Kidney capillary endothelial cell (primary cell): ENCODE data around the gene NBEA.
A peak's percentile ranks its signal among the peaks of the same experiment; 100 is the strongest.

ENCODE experiments used
- DNase-seq: peaks from one replicate; pipeline ENCODE4 v3.0.0-alpha.2; 2018; ENCODE audit warnings: low spot score

Gene NBEA

DNA sequence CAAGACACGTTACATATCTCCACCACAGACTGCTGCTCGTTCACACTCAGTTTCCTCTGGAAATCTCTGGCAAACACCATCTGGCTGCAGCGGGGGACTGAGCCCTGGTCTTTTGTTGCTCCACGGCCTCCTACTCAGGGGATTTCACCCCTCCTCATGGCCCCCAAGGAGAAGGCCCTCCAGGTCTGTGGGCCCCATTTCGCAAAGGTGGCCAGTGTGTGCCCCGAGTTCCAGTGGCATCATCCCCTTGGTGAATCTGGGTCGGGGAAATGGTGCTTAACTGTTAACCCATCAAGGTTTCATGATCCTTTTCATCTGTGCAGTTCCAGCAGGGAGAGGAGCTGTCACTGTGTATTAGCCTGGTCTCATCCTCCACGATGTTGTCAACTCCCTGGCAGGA lies 769.8 kb downstream of the NBEA start:
- DNase-seq: no peak

DNA sequence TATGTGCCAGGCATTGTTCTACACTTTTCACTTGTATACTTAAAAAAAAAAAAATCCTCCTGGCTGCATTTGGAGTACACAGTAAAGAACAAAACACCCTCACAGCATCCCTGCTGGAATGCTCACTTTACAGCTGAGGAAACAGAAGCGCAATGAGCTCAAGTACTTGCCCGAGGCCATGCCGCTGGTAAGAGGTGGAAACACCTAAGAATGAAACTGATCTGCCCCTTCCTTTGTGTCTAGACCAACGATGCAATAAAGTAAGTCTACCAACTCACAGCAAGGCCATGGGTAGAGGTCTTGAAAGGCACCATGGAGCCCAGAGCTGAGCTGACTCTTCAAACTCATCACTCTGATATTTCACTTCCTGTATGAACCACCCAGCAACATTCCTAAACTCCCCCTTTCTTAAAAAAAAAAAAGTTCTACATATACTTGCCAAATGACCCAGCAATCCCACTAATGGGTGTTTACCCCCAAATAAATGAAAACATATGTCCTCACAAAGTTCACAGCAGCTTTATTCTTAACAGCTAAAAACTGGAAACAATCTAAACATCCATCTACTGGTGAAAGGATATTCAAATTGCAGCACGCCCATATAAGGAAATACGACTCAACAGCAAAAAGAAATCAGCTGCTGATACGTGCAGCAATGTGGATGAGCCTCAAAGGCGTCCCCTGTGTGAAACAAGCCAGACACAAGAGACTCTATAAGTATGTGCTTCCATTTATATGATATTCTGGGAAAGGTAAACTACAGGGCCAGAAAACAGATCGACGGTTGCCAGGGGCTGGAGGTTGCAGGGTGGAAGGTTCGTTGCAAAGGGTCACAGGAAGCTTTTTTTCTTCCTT lies 771.1 kb downstream of the NBEA start:
- no peak for DNase-seq

DNA sequence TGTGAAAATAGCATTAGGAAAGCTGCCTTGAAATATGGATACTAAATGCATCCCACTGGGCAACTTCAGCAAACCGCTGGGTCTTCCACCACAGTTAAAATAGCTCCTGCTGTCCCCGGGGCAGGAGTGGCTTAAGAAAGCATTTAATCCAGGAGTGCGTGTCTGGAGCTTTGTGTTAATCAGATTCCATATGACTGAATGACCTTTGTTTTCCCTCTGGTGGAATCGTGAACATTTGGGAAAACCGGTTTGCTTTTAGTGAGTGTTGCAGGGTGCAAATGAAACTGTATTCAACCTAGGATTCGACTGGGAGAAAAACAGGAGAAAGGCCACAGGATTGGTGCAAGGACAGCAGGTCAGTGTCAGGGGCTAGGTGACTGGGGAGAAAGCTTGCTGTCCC lies 772.1 kb downstream of the NBEA start:
- no peak for DNase-seq

DNA sequence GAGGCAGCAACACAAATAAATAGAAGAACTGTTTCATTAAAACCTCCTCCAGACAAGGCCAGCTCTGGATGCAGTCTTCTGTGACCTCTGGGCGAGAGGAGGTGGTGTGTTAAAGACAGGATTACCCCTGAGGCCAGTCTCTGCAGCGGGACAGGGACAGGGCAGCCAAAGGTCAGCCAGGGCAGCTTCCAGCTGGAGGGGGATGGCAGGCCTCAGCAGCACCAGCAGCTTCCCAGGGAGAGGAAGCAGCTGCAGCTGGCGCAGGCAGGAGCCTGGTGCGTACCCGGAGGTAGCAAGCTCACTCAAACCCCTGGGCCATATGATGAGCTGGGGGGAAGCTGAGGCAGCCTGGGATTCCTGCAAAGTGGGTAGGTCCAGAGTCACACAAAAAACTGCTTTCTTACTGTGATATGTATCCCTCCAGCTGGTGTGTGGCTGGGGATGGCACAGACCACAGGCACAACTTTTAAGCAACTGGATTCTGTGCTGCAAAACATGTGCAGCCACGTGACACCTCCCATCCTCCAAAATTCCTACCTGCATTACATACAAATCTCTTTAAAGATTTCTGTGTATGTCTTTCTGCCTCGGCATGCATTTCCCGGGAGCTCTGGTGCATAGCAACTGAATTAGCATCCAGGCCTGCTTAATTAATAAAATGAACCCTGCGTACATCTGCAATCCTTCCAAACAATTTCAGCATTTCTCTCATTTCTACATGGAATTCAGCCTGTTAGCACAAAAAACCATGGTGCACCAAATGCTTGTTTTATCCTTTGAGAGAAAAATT lies 772.7 kb downstream of the NBEA start:
- no peak for DNase-seq

DNA sequence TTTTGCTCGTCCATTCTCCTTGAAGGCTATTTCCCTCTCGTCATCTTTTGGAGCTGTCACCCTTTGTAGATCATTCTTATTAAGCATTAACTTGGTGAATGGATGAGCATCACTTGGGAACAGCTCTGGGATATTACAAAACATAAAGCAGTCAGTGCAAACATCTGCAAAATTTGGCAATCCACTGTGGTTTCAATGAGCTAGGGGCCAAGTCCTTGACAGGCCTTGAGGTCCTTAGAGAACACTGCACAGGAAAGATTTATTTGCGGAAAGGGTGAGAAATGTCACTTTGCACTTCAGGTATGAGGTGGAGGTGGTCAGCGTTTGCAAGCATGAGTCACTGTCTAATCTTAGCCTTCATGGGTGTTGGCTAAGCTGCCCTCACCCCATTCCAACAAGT lies 774.1 kb downstream of the NBEA start:
- DNase-seq: no peak

DNA sequence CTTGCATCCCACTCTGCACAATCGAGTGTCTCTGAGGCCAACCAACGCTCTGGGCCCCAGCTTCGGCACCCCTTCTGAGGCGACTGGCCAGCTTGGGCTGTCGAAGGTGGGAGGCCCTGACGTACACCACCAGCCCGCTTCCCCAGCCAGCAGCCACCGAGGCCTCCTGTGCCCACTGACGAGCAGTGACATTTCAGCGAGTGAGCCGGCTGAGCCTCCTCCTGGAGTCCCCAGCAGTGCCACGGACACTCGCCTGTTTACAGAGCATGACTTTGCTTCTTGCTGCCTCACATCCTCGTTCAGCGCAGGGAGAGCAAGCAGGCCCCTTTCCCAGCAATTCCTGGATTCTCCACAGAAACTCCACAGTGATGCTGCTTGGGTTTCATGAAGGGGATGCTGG lies 774.7 kb downstream of the NBEA start:
- no peak for DNase-seq

DNA sequence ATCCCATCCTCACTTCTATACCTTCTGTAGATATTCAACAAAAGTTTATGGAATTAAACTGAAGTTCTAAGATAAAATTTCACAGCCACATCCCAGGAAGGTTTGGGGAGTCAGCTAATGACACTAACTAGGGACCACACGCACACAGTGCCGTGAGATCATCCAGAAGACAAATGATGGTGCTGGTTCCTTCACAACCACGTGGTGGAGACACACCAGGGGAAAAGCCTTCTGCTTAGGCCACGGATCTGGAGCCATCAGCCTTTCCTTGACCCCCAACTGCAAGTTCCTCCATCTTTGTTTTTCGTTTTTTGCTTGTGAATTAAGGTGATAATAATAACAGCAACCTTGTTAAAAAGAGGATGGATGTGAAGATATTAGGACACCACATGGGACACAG lies 776.0 kb downstream of the NBEA start:
- DNase-seq: no peak

DNA sequence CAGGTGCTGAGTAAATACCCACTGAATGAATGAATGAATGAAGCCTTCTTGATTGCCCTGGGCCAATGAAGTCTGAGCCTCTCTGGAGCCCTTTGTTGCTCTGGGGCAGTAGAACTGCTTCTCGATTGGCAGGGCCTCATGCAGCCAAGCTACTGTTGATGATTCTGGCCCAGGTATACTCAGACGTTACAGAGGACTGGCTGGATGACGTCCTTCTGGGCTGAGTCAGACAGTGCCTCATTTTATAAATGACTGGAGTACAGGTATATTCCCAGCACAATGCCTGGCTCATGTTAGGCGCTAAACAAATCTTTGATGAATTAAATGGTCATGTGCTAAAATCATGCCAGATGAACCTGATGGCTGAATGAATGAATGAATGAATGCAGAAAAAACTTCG lies 778.2 kb downstream of the NBEA start:
- DNase-seq: no peak

DNA sequence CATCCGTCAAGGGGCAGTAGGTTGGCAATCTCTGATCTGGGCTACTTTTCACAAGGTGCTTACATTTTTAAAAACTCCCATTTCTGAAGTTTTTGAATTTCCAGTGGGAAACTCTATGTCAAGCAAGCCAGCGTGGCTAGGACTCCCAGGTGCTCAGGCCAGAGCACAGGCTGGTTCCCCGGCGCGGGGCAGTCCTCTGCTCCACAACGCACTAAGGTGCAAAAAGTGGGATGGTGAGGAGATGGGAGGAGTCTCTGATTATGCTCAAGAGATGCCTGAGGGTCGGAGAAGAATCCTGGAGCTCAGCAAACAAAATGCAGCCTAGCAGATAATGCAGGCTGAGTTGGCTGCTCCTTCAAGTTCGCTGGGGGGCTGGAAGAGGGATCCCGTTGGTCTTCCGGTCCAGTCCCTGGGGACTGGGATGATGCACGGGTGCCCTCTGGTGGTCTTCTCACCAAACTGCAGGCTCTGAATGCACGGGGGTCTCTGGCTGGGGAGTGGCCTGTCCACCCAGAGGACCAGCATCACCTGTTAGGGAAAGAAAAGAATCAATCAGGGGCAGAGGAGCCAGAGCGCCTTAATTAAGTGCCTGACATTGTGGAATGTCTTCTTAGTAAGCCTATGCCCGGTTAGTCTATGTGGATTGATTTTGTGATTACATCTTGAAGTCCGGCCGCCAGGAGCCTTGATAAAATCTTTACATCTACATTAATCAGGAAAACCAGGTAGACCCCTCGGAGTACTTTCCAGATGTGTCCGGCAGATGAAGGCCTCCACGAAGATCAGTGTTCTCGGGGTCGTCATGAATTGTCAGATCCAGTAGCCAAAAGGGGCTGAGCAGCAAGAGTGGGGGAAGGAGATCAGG lies 778.9 kb downstream of the NBEA start:
- DNase-seq: peak; percentile 21
